HG02759 (cell line): ENCODE data around the gene MYO18B.

Experiments used
- ATAC-seq: cut with Tn5 transposase; IDR thresholded peaks from one replicate; pipeline ENCODE4 v1.9.1; 2021; ENCODE audit warnings: mild to moderate bottlenecking, moderate library complexity; ENCODE audit not compliant: unreplicated experiment

The MYO18B gene

DNA sequence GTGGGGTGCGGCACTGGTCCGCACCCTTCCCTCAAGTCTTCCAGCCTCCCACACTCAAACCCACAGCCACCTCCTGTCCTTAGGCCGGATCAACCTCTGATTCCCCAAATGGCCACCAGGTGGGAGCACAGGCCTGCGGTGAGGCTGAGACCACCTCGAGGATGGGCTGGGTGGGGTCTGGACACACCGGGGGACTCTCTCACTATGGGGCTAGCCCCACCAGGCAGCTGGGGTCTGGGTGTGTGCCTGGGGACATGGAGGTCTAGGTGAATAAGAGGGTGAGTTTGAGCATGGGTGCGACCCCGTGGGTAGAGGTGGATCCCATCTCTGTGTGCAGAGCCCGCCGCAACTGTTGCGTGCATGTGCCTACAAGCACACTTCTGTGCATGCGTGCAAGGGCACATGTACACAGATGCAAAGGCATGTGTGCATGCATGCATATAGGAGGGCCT lies 32.6 kb downstream of the MYO18B start:
- ATAC-seq: no peak

DNA sequence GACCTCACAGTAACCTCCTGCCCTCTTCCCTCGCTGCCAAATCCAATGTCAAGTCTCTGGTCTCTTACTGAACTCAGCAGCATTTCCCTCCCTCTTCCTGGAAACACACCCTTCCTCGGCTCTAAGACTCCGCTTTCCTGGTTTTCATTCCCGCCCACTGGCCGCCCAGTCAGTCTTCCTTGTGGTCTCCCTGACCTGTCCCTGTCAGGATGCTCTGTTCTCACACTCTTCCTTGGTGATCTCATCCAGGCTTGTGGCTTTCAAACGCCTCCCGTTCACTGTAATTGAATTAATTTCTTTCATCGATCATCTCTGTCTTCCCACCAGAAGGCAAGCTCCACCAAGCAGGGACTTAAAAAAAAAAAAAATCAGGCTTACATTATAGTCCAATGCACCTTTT lies 33.5 kb downstream of the MYO18B start:
- ATAC-seq: no peak

DNA sequence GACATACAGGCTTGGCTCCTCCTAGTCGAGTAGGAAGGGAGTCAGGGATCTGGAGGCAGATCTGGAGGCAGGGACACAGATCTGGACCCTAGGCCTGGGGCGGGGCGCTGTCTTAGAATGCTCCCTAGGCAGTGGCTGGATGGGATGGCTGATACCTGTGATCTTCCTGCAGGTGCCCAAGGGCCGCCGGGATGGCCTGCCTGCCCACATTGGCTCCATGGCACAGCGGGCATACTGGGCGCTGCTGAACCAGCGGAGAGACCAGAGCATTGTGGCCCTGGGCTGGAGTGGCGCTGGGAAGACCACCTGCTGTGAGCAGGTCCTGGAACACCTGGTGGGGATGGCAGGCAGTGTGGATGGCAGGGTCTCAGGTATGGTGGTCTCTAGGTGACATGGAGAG lies 35.4 kb downstream of the MYO18B start:
- no peak for ATAC-seq

DNA sequence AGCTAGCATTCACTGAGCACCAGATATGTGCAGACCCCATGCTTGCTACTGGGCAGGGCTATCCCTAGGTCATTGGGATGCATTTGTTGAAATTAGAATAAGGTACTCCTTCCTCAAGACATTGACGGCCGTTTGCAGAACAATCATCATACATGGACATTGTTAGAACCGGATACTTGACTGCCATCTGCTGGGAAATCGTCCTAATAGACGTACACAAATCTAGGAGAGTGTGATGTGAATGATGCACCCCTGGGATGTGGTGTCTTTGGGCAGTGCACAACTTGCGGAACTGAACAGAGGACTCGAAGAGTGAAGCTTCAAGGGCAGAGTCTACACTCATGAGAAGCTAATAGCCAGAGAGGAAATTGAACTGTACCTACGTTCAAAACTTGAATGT lies 35.9 kb downstream of the MYO18B start:
- ATAC-seq: no peak

DNA sequence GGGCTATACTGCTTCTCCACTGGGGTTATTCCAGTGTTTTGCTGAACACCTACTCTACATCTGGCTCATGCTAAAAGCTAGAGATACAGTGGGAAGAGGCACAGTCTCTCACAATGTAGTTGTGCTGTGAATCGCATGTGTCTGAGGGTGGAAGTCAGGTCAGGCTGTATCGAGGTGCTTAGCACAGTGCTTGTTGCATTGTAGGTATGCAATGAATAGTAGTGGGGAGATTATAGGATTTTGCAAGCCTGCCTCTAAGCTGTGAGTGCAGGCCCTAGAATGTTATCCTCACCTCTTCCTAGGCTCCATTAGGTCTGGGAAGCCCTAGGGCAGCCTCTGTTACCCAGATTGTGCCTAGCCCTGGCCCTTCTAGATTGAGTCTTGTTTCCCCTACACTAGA lies 37.4 kb downstream of the MYO18B start:
- ATAC-seq: no peak

DNA sequence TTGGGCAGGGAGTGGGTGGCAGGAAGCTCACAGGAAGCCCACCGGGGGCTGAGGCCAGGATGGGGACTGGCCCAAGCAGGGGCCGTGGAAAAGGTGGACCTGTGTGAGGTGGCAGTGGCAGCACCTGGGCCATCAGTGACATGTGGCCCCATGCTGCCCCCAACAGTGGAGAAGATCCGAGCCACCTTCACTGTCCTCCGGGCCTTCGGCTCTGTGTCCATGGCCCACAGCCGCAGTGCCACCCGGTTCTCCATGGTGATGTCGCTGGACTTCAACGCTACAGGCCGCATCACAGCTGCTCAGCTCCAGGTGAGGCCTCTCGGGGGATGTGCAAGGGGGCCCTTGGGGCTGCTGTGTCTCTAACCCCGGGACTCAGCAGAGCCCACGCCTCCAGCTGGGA lies 37.9 kb downstream of the MYO18B start:
- no peak for ATAC-seq

DNA sequence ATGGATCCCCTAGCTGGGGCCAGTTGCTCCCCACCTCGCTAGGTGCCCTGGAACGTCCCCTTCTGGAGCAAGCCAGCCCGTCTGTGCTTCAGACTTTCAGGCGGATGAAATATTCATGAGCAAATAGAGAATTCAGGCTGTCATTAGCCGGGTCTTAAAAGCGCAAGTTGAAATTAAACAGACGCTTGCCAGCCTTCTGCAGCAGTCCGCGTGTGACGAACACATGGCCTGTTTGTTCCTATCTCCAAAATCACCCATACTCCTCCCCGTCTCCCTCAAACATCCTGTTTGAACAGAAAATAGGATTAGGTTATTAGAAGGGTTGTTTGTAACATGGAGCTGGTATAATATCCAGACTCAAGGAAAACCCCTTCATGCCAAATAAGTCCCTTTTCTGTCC lies 38.7 kb downstream of the MYO18B start:
- ATAC-seq: no peak

DNA sequence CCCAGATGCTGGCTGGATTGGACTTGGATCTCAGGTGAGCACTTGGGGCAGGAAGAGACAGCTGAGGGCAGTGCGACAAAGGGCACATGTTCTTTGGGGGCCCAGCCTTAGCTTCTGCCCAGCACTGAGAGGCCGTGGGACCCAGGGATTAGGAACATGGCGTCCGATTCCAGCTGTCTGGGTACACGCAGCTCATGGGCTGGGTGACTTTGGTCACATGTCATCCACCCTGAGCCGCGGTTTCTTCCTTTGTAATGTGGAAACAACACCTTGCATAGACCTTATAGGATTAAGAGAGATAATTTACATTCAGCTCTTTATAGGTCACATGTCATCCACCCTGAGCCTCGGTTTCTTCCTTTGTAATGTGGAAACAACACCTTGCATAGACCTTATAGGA lies 39.8 kb downstream of the MYO18B start:
- no peak for ATAC-seq

DNA sequence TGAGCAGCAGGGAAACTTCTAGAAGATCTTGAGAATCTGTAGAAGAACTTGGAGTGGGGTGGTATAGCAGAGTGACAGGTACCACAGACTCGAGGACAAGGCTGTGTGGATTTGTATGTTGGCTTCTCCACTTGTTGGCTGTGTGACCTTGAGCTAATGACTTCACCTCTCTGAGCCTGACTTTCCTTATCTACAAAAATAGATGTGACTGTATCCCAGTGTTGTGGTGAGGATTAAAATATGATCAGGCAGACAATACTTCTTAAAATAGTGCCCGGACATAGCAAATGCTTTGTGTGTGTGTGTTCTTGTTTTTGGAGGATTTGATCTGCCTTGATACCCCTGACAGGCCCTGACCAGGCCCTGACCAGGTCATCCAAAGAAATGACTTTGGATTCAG lies 40.8 kb downstream of the MYO18B start:
- no peak for ATAC-seq

DNA sequence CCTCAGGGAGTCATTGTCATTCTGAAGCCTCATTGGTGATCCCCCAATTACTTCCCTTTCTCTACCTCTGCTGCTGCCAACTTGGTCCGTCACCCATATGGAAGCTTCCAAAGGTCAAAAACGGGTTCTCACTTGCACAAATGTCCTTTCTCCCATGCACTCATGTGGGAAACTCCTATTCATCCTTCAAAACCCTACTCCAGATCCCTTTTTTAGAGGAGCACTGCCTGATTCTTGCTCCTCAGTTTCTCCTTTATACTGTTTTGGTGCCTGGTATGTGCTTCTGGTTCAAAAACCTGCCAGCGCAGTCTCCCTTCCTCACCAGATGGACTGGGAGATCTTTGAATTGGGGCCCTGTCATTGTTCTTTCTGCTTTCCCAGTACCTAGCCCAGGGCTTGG lies 41.9 kb downstream of the MYO18B start:
- no peak for ATAC-seq

DNA sequence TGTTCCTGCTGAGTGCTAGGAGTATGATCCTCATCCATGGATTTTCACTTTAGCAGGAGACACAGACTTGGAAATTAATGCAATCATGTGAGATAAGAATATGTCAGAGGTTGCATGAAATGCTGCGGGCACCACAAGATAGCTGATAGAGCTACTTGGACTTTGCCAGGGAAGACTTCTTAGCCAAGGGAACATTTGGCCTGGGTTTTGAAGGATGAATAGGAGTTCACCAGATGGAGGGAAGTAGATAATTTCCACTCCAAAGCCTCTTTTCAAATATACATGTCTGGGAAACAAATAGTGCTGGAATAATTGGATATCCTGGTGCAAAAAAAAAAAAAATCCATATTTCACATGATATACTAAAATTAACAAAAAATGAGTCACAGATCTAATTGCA lies 44.2 kb downstream of the MYO18B start:
- no peak for ATAC-seq

DNA sequence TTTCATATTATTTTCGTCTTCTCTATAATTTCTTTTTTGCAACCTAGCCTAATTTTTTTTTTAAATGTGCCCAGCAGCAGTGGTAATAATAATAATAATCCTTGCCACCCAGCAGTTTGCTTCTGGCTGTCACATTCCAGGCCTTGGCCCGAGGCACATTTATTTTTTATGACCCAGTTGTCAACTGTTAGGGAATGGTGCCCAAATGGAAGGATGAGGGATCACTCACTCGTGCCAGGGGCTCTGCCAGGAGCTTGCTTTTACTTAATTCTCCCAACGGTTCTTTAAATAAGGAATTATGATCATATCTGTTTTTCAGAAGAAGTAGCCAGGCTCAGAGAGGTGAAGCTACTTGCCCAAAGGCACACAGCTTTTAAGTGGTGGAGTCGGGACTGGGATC lies 49.6 kb downstream of the MYO18B start:
- no peak for ATAC-seq

DNA sequence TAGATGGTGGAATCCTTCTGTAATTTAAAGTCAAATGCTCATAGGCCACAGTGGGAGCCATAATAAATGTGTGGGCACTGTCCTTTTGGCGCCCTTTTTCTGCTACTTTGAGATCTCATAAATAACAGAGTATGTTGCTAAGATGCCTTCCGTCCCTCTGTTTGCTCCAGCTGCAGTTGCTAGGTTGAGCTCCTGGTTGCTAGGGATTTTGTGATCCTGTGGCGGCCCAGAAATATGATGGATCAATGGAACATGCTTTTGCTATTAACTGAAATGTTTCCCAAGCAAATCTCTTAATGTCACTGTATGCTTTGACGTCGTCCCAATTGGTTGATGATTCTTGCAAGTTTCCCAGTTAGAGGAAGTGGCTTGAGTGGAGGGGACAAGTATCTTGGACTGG lies 53.5 kb downstream of the MYO18B start:
- no peak for ATAC-seq

DNA sequence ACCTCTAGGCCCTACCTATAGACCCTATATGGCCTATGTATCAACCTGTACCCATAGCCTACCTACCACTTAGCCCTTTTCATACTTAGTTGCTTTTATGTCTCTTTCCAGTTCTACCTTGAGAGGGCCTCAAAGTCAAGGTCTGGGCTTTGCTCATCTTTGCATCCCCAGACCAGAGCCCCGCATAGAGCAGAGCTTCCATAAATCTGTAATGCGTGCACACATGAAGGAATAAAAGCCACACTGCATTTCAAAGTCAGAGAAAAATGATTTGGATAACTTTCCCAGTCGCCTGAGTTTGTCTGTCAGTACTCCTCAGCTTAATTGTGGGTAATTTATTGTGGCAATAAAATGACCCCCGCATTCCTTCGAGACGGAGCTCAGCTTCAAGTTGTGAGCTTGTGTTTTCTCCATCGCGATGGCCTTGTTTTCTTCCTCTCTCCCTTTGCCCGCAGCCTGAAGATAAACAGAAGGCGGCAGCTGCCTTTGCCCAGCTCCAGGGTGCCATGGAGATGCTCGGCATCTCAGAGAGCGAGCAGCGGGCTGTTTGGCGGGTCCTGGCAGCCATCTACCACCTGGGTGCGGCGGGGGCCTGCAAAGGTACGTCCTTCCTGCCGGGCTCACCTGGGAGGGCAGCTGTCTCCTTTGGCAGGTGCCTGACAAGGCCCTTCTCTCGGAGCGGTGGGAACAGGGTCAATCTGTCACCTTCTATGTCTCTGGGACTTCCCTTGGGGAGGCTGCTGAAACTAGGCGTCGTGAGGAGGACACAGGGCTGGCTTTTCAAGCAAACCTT lies 55.7 kb downstream of the MYO18B start:
- ATAC-seq: no peak

DNA sequence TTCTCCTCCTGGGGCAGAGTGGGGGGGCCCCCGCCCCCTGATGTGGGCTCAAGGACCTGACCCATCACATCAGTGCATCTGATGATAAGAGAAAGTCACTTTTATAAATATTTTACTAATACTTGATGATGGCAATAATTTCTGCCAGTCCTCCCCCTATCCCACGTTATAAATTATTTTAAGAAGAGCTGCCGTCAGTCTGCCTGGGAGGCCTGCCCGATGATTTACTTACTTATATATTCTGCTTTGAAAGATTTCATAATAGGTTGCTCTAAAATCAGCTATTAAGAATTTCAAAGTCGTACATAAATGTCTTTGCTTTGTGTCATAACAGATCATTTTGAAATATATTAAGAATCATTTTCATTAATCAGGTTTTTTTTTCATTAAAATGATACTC lies 58.8 kb downstream of the MYO18B start:
- no peak for ATAC-seq

DNA sequence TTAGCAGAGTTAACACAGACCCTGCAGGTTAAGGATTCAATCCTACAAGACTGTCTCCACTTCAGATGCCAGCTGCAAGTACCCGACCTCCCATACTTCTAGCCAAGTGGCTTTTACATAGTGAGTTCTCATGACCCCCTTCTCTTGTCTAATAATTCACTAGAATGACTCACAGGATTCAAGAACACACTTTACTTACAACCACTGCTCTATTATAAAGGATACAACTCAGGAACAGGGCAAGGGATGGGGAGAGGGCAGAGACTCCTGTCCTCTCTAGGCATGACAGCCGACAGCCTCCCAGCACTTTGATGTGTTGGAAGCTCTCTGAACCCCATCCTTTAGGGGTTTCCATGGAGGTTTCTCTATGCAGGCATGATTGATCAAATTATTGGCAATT lies 60.0 kb downstream of the MYO18B start:
- ATAC-seq: no peak

DNA sequence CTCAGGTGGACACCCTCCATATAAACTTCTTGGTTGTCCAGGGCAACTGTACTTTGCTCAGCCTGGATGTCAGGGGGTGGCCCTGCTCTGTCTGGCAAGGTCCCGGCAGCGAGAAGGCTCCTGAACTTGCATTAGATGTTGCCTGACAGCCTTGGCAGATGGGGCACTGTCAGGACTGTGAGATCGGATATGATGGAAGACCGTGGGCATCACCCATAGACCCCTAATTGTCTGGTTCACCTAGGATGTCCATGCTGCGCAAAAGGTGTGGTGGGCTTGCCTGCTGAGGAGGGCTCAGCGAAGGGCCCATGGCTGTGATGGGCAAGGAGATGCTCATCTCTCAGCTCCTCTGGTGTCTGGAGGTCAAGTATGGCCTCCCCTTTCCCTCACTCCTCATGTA lies 62.7 kb downstream of the MYO18B start:
- no peak for ATAC-seq

DNA sequence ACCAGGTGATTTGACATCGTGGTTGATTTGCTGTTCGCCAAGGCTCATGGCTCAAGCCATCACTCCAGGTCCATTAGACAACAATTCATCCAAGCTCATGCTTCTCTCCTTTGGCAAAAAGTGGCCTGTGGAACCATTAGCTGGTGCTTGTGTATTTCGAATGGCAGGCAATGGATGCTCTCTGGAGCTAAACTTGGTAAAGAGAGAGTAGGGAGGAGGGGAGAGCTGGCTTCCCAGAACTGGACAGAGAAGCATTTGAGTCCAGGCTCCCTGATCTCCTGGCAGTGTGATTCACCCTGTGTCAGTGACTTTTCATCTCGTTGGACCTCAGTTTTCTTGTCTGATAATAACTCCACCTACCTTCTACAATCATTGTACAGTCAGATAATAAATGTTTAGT lies 64.6 kb downstream of the MYO18B start:
- ATAC-seq: no peak

DNA sequence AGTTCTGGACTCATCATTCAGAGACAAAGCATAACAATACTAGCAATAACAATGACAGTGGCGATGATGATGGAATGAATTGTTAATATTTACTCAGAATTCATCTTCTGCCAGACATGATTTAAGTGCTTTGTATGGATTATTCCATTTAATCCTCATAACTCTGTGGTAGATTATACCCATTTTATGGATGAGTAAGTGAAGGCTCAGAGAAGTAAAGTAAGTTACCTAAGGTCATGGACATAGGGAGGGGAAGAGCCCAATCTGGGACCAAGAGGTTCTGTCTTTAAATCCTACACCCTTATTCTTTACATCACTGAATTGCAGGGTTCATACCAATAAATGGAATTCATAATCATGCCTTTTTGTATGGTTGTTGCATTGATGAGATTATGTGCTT lies 72.7 kb downstream of the MYO18B start:
- ATAC-seq: no peak

DNA sequence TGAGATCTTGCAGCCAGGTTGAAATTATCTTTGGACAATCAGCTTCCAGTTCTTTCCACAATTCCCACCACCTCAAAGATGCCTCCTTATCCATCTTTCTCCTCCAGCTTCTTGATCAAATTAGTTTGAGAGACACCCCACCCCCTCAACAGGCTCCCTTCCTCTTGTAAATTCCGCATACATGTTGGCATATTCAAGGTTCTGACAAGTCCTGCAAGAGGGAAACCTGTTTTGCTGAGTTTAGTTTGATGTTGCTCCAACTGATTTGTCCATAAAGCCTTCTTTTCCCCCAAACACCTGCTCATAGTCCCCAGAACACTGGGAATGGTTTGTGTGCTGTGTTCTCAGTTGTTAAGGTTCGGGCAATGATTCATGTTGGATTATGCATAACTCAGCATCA lies 73.6 kb downstream of the MYO18B start:
- no peak for ATAC-seq

DNA sequence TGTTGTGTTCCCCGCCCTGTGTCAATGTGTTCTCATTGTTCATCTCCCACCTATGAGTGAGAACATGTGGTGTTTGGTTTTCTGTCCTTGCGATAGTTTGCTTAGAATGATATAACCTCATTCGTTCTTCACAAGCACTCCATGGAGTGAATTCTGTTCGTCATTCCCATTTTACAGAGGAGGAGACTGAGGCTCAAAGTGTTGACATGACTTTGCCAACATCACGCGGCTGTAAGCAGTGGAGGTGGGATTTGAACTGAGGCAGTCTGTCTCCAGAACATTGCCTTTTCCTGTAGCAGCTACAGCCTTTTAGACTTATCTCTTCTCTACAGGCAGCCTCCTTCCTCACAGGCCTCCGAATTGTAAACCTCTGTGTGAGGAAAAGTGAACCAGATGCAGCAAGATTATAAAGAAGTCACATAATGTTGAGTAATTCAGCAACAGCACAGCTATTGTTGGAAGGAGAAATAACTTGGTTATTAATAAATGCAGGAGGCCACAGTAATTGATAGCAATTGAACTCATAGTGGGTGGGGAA lies 74.6 kb downstream of the MYO18B start:
- ATAC-seq: no peak

DNA sequence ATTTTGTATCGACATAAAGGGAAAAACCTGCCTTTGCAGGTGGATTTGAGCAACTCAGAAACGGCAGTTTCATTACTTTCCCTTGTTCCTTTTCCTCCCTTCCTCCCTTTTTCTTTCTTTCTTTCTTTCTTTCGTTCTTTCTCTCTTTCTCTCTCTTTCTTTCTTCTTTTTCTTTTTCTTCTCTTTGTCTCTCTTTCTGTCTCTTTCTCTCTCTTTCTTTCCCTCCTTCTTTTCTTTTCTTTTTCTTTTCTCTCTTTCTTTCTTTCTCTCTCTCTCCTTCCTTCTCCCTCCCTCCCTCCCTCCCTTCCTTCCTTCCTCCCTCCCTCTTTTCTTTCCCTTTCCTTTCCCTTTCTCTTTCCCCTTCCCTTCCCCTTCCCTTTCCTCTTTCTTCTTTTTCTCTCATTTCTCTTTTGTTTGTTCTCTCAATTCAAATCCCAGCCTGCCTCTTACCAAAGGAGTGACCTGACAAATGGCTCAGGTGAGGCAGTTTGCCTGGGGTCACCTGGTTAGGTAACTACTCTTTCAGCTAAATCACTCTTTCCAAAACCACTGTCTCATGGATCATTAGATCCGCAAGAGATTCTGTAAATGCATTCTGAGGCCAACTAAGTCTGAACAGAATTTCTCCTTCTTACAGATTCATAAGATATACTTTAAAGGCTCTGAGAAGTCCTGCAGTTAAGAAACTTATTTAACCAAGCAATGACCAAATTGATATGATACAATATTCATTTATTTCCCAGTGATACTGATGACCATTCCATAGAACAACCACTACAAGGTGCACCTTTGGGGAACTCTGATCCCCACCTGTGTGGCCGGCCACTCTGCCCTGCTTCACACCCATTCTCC lies 75.3 kb downstream of the MYO18B start:
- no peak for ATAC-seq
